GM21723 (cell line): ENCODE measurements around the gene SLC6A7.

Experiments
- ATAC-seq: cut with Tn5 transposase; IDR thresholded peaks from one replicate; pipeline ENCODE4 v1.9.1; 2021; ENCODE audit warnings: mild to moderate bottlenecking, moderate library complexity; ENCODE audit not compliant: unreplicated experiment

Gene SLC6A7

DNA sequence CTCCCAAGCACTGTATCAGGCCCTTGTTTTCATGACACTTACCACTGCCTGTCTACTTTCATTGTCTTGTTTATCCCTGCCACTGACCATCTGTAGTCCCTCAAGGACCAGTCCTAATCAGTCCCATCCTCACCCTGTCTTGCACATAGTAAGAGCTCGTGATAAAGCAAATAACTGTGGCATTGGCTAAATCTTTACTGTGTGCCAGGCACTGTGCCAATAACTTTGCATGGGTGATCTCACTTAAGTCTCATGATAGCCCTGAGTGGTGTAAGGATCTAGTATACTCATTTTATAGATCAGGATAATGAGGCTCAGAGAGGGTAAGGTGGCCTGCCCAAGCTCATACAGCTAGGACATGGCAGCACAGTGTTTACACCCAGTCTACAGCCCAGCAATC, 17.7 kb upstream of the SLC6A7 start:
- ATAC-seq = no peak

DNA sequence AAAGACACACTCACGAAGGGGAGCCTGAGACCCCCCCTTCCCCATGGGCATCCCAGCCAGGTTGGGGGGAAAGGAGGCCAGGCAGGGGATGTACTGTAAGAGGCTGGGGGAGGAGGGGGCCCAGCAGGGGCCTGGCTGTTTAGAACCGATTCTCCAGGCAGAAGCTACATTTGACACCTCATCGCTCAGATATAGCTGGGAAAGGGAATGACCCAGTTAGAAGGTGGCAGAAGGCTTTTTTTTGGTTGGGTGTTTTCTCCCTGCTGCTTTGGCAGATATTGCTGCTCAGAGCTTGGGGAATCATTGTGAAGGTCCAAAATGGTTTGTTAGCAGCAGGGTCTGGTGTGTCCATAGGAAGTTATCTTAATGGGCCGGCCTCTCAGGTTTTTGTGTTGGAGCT, 17.3 kb upstream of the SLC6A7 start:
- no peak for ATAC-seq

GRCh38 chr5:150173161-150173560, 16.7 kb upstream of the SLC6A7 start:
- no peak for ATAC-seq

DNA sequence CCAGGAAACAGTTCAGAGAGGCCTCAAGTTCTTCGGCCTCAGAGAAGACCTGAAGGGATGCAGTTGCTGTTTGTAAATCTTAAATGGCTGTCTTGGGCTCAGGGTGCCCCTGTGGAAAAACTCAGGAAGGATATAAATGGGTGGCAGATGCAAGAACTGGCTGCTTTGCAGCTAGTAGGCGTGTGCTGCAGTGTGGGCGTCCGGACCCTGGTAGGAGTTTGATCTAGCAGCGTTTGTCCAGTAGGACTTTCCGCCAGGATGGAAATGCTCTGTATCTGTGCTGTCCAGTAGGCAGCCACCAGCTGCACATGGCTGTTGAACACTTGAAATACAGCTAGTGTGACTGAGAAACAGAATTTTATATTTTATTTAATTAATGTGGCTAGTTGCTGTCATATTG, 15.6 kb upstream of the SLC6A7 start:
- no peak for ATAC-seq

- no peak for ATAC-seq
These were observed 14.8 kb upstream of the SLC6A7 start for GRCh38 chr5:150175076-150175475.

GRCh38 chr5:150175536-150175935, 14.3 kb upstream of the SLC6A7 start:
- ATAC-seq = no peak

DNA sequence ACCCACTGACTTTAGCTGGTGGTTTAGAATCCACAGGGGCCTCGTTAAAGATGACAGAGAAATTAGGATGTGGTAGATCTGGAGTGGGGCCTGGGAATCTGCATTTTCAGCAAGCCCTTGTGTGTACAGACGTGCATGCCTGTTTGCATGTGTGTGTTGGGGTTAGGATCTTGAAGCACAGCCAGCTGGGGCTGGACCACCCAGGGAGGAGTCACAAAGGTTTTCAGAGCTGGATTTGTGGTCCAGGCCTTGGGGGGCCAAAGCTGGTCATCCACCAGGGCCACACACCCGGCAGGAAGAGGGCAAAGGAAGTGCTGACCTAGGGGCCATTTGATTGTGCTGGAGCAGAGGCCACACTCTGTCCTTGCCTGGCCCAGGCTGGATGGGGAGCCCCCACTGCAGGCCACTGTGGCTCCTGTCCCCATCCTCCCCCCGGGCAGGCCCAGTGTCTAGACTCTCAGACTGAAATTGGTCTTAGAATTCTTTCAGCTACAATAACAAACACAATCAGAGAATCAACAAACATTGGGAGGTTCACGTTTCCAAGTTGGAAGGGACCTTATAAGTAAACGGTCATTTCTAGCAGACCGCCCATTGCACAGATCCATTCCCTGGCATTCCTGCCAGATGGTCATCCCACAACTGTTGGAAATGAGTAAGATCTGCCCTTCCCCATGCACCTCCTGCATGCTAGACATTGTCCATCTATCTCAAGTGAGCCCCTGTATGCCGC, 13.0 kb upstream of the SLC6A7 start:
- no peak for ATAC-seq

- no peak for ATAC-seq
These were observed 12.1 kb upstream of the SLC6A7 start for GRCh38 chr5:150177721-150178120.

DNA sequence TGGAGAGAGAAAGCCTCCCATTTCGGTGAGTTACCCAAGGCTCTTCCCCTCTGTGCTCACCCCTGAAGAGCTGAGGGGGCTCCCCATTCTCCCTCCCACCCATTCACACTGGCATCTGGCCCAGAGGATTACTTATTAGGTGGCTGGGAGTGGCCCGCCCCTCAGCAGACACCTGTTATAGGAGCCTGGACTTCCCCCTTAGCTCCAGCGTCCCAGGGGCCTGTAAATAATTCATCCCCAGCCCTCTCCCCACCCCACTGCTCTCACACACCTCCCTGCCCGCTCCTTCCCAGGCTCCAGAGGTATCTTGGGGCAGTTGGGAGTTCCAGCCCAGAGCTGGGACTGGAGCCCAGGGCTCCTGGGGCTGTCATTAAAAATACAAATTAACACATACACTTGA, 11.6 kb upstream of the SLC6A7 start:
- ATAC-seq = no peak

DNA sequence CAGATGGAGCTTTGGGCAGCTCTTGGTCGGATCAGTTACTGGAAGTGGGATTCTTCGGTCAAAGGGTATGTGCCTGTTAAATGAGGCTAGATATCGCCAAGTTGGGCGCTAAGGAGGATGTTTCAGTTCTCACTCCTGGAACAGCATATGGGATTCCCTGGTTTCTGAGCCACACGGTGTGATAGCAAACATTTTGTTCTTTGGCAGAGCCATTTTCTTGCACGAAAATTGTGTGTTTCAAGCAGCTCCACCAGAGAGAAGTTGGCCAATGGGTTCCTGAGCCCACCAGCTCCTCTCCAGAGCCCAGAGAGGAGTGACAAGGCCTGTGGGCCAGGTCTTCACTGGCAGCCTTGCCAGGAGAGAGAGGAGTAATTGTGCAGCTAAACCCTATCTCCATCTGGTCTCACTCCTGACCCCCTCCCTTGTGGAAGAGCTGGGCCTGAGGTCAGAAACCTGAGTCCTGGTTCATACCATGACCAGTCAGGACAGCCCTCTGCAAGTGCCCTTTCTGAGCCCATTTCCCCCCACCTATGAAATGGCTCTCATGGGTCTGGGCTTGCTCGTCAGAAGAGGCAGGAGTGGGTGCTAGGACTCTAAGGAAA, 10.7 kb upstream of the SLC6A7 start:
- no peak for ATAC-seq

DNA sequence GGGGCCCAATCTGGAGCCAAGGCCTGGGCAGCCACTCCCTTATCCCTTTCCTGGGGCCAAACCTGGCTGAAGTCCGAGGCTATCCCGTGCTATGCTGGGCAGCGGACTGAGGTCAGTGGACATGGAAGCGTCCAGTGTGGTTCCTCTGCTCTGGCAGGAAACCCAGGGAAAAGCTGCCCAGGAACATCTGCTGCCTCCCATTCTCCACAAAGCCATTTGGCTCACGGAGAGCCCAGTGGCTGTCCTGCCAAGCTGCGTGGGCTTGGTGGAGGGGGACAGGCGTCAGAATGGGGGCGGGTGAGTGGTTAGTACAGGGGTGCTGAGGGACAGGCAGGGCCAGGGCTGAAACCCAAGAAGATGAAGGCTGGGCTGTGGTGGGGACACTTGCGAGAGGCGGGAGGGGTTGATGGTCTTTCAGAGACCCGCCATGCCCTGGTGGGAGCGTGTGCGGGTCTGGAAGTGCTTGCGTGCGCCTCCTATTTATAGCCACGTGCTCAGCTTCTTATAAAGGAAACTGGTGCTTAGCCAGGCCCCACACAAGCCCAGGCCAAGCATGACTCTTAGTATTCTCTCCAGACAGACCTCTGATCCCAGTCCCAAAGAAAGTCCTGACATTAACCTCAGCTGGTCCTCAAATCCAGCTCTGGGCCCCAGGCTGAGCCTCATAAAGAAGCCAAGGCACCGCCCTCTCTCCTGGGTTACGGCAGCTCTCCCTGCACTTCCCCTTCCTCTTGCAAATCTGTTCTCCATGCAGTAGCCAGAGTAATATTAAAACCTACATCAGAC, 9.4 kb upstream of the SLC6A7 start:
- ATAC-seq = no peak

GRCh38 chr5:150181027-150181426, 8.8 kb upstream of the SLC6A7 start:
- no peak for ATAC-seq

GRCh38 chr5:150181766-150182545, 7.9 kb upstream of the SLC6A7 start:
- no peak for ATAC-seq

GRCh38 chr5:150182774-150183173, 7.1 kb upstream of the SLC6A7 start:
- no peak for ATAC-seq

GRCh38 chr5:150183436-150183835, 6.4 kb upstream of the SLC6A7 start:
- ATAC-seq = no peak

DNA sequence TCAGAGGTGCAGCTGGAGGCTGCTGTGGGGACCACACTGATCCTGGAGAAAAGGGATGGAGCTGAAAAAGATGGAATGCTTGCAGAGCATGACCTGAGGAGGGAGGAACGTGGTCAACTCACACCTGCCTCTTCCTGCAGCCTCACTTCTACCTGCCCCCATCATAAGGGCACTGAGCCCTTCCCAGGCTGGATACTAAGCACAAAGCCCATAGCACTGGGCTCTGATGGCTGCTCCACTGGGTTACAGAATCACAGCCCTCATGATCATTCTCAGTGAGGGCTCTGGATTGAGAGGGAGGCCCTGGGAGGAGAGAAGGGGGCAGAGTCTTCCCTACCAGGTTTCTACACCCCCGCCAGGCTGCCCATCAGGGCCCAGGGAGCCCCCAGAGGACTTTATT, 5.9 kb upstream of the SLC6A7 start:
- no peak for ATAC-seq

- no peak for ATAC-seq
These were observed 4.6 kb upstream of the SLC6A7 start for GRCh38 chr5:150184990-150185912.

DNA sequence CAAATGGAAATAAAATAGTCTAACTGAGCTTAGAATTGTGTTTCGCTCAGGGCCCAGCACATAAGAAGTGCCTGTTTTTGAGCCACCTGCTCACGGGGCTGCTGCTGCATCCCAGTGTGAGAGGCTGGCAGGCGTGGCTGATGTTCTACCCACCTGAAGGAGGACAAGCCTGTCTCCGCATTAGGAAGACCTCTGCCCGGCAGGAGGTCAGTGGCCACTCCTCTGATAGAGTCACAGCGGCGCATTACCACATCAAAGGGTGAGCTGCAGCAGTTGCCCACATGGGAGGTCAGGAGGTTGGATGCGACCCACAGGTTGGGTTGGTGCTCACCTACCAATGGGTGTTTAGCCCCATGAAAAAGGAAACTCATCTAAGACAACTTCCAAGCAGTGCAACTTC, 3.7 kb upstream of the SLC6A7 start:
- no peak for ATAC-seq

DNA sequence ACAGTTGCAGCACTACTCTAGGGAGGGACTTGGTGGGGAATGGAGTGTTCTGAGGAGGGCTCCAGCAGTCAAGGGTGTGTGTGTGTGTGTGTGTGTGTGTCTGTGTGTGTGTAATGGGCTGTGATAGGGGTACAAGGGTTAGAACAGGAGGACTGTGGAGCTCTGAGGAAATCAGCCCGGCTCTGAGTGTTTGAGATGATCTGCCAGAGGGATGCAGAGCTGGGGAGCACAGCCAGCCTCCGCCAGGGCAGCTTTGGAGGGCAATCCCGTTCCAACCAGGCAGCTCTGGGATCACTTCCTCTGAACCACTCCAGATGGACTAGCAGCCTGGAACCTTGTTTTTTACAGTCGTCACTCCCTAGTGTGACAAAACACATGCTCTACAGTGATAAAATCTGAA, 3.0 kb upstream of the SLC6A7 start:
- no peak for ATAC-seq

- ATAC-seq = no peak
These were observed 1.6 kb upstream of the SLC6A7 start for GRCh38 chr5:150188146-150188842.
